ENCODE measurements around the gene DLGAP4.

- no peak for TF ChIP-seq CTCF (IDR thresholded peaks at IDR 0.05; ENCODE audit: control extremely low read depth in 1 of 3, insufficient read depth in 1 of 3, low read depth in 1 of 3, low read length in 3 of 3)
- no peak for TF ChIP-seq BACH1 (IDR thresholded peaks at IDR 0.05; ENCODE audit: low read length)
- no peak for TF ChIP-seq TBP (IDR thresholded peaks at IDR 0.05; ENCODE audit: low read depth, low read length)
- TF ChIP-seq CBX8 (IDR thresholded peaks at IDR 0.05; ENCODE audit: borderline replicate concordance, low read depth, low read length) = no peak
- no peak for TF ChIP-seq YY1 (IDR thresholded peaks at IDR 0.05; ENCODE audit: low read depth, low read length)
- no peak for TF ChIP-seq POLR2AphosphoS5 (IDR thresholded peaks at IDR 0.05; ENCODE audit: low read depth, low read length)
Measured at GRCh38 chr20:36270744-36271638, 35.1 kb upstream of the DLGAP4 start.

Data from H1 (cell line).